ENCODE results near the gene PRPH2. TPM values are rescaled to one million over a fixed set of nuclear protein-coding genes. Genes with fewer than 3 reads are reported as not detected.

The PRPH2 gene
- total and polyA plus RNA-seq, 10 of the 15 experiments (the other 5 are each of a cell fraction or from before 2014, with no cell fraction given), result 0.08 TPM; not detected in 9

GRCh38 chr6:42746463-42747391, 24.3 kb upstream of the PRPH2 start (continued):
- TF ChIP-seq MEF2B (IDR thresholded peaks at IDR 0.05; ENCODE audit: partially characterized antibody, poor library complexity, severe bottlenecking) (peak; percentile 18), SMAD1 (IDR thresholded peaks at IDR 0.05; ENCODE audit: low read depth, partially characterized antibody) (no peak), BACH1 (IDR thresholded peaks at IDR 0.05; ENCODE audit: borderline replicate concordance) (peak; percentile 14; the same call in 1 of the 2 replicates), RUNX3 (IDR thresholded peaks at IDR 0.05; ENCODE audit: low read length) (no peak; the same call in 1 of the 2 replicates), ASH2L (IDR thresholded peaks at IDR 0.05; ENCODE audit: borderline replicate concordance, low read depth) (no peak), NFYB (IDR thresholded peaks at IDR 0.05; ENCODE audit: insufficient read depth, low read depth, low read length) (peak; percentile 46; the same call in 1 of the 2 replicates), SP1 (IDR thresholded peaks at IDR 0.05; ENCODE audit: low read depth, low read length) (no peak), GABPA (IDR thresholded peaks at IDR 0.05; ENCODE audit: low read depth) (peak; percentile 54; the same call in 1 of the 2 replicates), ESRRA (IDR thresholded peaks at IDR 0.05; ENCODE audit: low read length) (no peak), IKZF1 (conservative IDR thresholded peaks at IDR 0.05) (peak; percentile 85), MEF2A (IDR thresholded peaks at IDR 0.05; ENCODE audit: insufficient read depth, low read depth, low read length) (0 out of 2 replicates have a peak, but pooled peaks have one; percentile 25), SRF (IDR thresholded peaks at IDR 0.05; ENCODE audit: low read depth in 2 of 2, low read length in 2 of 2) (peak in 1 of 2 experiments; percentile 79; a peak in 2 of 4 replicates), NFIC (IDR thresholded peaks at IDR 0.05; ENCODE audit: low read depth, low read length) (no peak), SMC3 (IDR thresholded peaks at IDR 0.05; ENCODE audit: borderline replicate concordance, low read length) (no peak), STAT1 (conservative IDR thresholded peaks at IDR 0.05) (peak; percentile 69; the same call in 1 of the 2 replicates), CHD2 (IDR thresholded peaks at IDR 0.05; ENCODE audit: borderline replicate concordance, low read depth, low read length) (peak; percentile 45; the same call in 1 of the 2 replicates)
- TF ChIP-seq, protein P1, sequence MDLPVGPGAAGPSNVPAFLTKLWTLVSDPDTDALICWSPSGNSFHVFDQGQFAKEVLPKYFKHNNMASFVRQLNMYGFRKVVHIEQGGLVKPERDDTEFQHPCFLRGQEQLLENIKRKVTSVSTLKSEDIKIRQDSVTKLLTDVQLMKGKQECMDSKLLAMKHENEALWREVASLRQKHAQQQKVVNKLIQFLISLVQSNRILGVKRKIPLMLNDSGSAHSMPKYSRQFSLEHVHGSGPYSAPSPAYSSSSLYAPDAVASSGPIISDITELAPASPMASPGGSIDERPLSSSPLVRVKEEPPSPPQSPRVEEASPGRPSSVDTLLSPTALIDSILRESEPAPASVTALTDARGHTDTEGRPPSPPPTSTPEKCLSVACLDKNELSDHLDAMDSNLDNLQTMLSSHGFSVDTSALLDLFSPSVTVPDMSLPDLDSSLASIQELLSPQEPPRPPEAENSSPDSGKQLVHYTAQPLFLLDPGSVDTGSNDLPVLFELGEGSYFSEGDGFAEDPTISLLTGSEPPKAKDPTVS (IDR thresholded peaks at IDR 0.05; ENCODE audit: low read depth, low read length), result no peak
- TF ChIP-seq, protein P2, sequence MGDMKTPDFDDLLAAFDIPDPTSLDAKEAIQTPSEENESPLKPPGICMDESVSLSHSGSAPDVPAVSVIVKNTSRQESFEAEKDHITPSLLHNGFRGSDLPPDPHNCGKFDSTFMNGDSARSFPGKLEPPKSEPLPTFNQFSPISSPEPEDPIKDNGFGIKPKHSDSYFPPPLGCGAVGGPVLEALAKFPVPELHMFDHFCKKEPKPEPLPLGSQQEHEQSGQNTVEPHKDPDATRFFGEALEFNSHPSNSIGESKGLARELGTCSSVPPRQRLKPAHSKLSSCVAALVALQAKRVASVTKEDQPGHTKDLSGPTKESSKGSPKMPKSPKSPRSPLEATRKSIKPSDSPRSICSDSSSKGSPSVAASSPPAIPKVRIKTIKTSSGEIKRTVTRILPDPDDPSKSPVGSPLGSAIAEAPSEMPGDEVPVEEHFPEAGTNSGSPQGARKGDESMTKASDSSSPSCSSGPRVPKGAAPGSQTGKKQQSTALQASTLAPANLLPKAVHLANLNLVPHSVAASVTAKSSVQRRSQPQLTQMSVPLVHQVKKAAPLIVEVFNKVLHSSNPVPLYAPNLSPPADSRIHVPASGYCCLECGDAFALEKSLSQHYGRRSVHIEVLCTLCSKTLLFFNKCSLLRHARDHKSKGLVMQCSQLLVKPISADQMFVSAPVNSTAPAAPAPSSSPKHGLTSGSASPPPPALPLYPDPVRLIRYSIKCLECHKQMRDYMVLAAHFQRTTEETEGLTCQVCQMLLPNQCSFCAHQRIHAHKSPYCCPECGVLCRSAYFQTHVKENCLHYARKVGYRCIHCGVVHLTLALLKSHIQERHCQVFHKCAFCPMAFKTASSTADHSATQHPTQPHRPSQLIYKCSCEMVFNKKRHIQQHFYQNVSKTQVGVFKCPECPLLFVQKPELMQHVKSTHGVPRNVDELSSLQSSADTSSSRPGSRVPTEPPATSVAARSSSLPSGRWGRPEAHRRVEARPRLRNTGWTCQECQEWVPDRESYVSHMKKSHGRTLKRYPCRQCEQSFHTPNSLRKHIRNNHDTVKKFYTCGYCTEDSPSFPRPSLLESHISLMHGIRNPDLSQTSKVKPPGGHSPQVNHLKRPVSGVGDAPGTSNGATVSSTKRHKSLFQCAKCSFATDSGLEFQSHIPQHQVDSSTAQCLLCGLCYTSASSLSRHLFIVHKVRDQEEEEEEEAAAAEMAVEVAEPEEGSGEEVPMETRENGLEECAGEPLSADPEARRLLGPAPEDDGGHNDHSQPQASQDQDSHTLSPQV (IDR thresholded peaks at IDR 0.05), result no peak
- TF ChIP-seq, protein P3, sequence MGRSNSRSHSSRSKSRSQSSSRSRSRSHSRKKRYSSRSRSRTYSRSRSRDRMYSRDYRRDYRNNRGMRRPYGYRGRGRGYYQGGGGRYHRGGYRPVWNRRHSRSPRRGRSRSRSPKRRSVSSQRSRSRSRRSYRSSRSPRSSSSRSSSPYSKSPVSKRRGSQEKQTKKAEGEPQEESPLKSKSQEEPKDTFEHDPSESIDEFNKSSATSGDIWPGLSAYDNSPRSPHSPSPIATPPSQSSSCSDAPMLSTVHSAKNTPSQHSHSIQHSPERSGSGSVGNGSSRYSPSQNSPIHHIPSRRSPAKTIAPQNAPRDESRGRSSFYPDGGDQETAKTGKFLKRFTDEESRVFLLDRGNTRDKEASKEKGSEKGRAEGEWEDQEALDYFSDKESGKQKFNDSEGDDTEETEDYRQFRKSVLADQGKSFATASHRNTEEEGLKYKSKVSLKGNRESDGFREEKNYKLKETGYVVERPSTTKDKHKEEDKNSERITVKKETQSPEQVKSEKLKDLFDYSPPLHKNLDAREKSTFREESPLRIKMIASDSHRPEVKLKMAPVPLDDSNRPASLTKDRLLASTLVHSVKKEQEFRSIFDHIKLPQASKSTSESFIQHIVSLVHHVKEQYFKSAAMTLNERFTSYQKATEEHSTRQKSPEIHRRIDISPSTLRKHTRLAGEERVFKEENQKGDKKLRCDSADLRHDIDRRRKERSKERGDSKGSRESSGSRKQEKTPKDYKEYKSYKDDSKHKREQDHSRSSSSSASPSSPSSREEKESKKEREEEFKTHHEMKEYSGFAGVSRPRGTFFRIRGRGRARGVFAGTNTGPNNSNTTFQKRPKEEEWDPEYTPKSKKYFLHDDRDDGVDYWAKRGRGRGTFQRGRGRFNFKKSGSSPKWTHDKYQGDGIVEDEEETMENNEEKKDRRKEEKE (IDR thresholded peaks at IDR 0.05), result no peak

Measured in GM12878 (cell line).